Sciatic nerve (tissue), 2 donors: Measurements from ENCODE around the gene TGFB3. TPM values are rescaled to one million over a fixed set of nuclear protein-coding genes. Genes with fewer than 3 reads are reported as not detected.
"Not testable (repeated sequence)": the region's sequence is repeated elsewhere in the genome, so short reads cannot be mapped to it uniquely, and the experiment has no call there.

Source experiments
- ATAC-seq: fragments of 200-7000 bp; cut with Tn5 transposase; one replicate; pipeline ENCODE4 v1.9.1; 2020; ENCODE audit warnings: mild to moderate bottlenecking, moderate library complexity
- DNase-seq: peaks from one replicate; pipeline ENCODE4 v3.0.0-alpha.2; 2020; ENCODE audit warnings: low spot score
- intact Hi-C: fragments of 100-400 bp; cut with DNase I; formaldehyde crosslinking; loops from one replicate; pipeline ENCODE4 v1.14.2; 2022
- total RNA-seq: library from RNA; stranded (reverse); fragmentation: NEBNext Ultra II Directional; extraction: Animal tissue kit (Norgen Biotek cat#: 25700); gene quantifications from one replicate; pipeline ENCODE4 v1.2.1, GENCODE V29; 2021
- donor health status: DM: no; HTN: no; CAD: no.
- donor health status: DM: no; HTN: no; CAD: no.

Gene TGFB3
- total RNA-seq, 1 donor from 2014 or later, result 31.7 TPM

DNA sequence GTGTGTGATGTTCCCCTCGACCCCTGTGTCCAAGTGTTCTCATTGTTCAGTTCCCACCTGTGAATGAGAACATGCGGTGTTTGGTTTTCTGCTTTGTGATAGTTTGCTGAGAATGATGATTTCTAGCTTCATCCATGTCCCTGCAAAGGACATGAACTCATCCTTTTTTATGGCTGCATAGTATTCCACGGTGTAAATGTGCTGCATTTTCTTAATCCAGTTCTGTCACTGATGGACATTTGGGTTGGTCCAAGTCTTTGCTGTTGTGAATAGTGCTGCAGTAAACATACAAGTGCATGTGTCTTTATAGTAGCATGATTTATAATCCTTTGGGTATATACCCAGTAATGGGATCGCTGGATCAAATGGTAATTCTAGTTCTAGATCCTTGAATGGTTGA is 61.4 kb downstream of the TGFB3 start:
- DNase-seq, ATAC-seq, intact Hi-C loops: not testable (repeated sequence)

DNA sequence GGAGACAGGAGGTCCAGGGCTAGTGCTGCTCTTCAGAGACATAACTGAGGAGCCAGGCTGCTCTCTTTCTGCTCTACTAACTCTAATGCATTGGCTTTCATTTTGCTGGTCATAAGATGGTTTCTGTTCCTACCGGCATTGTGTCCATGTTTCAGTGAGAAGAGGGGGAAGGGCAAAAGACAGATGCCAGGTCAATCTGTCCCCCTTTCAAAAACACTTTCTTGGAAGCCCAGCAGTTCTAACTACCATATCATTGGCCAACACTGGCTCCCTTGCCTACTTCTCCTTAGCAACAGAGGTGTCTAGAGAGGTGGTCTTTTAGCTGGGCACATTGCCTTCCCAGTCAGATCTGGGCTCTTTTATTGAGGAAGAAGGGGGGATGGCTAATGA is 63.9 kb downstream of the TGFB3 start:
- ATAC-seq (no peak), DNase-seq (no peak)
- intact Hi-C loops, result no loop called here

GRCh38 chr14:75917322-75917945 is 64.4 kb downstream of the TGFB3 start:
- no peak for ATAC-seq
- DNase-seq, result no peak
- intact Hi-C loops, result no loop called here

- no peak for ATAC-seq
Measured at GRCh38 chr14:75915045-75915444, 66.8 kb downstream of the TGFB3 start.

DNA sequence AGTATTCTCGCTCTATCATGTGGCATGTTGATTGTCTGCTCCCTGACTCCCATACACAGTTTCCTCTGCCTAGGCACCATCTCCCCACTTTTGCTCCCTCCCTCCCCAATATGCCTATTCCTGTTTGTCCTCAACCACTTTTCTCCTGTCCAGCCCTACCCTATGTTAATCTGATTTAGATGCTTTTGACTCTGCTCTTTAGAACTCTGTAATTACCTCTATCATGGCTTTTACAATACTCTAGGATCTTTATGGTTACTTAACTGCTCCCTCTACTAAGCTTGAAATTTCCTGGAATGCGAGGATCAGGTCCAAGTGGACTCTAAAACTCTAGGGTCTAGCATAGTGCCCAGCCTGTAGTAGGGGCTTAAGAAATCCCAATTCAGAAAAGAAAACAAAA is 68.6 kb downstream of the TGFB3 start:
- ATAC-seq (no peak), DNase-seq (no peak)
- intact Hi-C loops, result no loop called here

More at GRCh38 chr14:75915045-75915444, 66.8 kb downstream of the TGFB3 start:
- no peak for DNase-seq
- intact Hi-C loops, result no loop called here

DNA sequence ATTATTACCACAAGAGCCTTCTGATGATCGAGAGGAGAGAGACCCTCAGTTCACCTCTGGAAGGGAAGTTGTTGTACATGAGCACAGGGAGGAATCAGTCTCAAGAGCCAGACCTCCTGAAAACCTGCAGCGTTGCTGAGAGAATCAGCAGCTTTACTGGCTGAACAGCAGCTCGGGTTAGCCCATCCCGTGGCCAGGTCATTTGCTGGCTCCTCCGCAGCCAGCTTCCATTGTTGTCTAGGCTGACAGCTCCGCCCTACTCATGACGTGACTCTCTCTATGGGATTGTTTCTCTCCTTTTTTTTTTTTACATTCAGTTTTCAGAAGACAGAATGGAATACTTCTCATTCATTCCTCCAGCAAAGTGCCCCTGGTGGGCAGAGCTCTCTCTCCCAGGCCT is 69.9 kb downstream of the TGFB3 start:
- DNase-seq, result peak; percentile 68
- peak; percentile 86 for ATAC-seq
- intact Hi-C loops, result no loop called here

GRCh38 chr14:75910048-75910447 is 71.7 kb downstream of the TGFB3 start:
- no peak for DNase-seq
- intact Hi-C loops, result no loop called here
- ATAC-seq, result no peak

DNA sequence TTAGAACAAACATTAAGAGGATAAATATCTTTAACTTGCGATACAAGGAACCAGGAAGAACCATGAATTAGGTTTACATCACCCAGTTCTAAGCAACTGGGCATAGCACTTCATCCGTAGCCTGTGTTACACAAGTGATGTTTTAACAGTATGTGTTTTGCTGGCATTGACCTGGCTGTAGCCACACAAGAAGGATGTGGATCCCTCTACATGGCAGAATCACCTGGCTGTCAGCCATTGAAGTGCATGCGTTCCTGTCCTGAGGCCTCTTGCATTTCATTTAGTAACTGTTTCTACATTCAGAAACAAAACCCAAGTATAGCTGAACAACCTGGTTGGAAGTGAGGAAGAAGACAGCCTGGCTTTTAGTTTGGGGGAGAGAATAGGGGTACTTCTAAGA is 72.2 kb downstream of the TGFB3 start:
- ATAC-seq (no peak), DNase-seq (no peak)
- intact Hi-C loops, result no loop called here

Other genes with a start within 250 kb of the TGFB3 start
- 33.8 TPM for gene IFT43, start 3.8 kb upstream of the TGFB3 start, total RNA-seq
- 59.8 TPM for gene GPATCH2L, start 169.9 kb upstream of the TGFB3 start, total RNA-seq